T-helper 1 cell treated with Interleukin-12 subunit alpha and Interleukin-12 subunit beta and Interleukin-4 antibody, amounts not matched to agents 30 μg/mL and 1 μg/mL, for 36 hours (primary cell): ENCODE results near the gene SNRNP35.
"Not testable (repeated sequence)": the region's sequence is repeated elsewhere in the genome, so short reads cannot be mapped to it uniquely, and the experiment has no call there.

Experiments
- H3K27ac Mint-ChIP-seq: one replicate; pipeline ENCODE4 v1.8.0; 2021; ENCODE audit warnings: mild to moderate bottlenecking, mixed read lengths
- H3K27me3 Mint-ChIP-seq: one replicate; pipeline ENCODE4 v1.8.0; 2021; ENCODE audit warnings: low read depth, mixed read lengths
- H3K36me3 Mint-ChIP-seq: one replicate; pipeline ENCODE4 v1.8.0; 2021; ENCODE audit warnings: low read depth, mixed read lengths
- H3K4me1 Mint-ChIP-seq: one replicate; pipeline ENCODE4 v1.8.0; 2021; ENCODE audit warnings: low read depth, mixed read lengths
- H3K4me3 Mint-ChIP-seq: one replicate; pipeline ENCODE4 v1.8.0; 2021; ENCODE audit warnings: mild to moderate bottlenecking, moderate library complexity, mixed read lengths
- H3K9me3 Mint-ChIP-seq: one replicate; pipeline ENCODE4 v1.8.0; 2021; ENCODE audit warnings: mixed read lengths

The SNRNP35 gene, protein sequence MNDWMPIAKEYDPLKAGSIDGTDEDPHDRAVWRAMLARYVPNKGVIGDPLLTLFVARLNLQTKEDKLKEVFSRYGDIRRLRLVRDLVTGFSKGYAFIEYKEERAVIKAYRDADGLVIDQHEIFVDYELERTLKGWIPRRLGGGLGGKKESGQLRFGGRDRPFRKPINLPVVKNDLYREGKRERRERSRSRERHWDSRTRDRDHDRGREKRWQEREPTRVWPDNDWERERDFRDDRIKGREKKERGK

DNA sequence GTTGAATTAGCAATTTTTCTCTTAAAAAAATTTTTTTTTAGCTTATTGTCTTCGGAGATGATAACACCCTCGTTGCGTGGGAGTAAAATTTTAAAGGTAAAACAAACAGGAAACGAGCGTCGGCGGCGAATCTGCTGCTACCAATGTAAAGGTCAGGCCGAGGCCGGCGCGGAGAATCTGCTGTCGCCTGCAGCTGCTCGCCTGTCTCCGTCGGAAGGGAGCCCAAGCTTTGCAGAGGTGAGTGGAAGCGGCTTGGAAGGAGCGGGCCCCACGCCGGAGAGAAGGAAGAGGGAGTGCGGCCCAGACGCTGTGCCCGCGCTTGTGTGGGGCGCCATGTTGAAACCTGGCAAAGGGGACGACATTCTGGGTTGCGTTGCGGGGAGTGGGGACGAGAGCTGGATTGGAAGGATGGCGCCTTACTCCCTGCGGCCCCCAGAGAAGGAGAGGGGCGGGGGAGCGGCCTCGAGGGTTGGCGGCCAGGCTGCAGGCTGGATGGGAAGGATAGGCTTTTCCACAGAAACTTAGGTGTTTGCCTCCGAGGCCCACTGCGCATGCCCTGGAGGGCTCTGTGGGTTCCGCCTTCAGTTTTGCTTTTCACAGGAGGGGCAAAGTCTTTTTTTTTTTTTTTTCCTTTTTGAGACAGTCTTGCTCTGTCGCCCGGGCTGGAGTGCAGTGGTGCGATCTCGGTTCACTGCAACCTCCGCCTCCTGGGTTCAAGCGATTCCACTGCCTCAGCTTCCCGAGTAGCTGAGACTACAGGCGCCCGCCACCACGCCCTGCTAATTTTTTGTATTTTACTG is at the start of gene SNRNP35:
SNRNP35 (plus strand) TSS at position 160 of the 800 bp plus-strand sequence. CDS start 7,402 bp downstream, outside the sequence.
- peaks cover 10% of the 10 kb centered on the region for H3K36me3 Mint-ChIP-seq
- no peaks in the 10 kb centered on the region for H3K9me3 Mint-ChIP-seq
- no peaks in the 10 kb centered on the region for H3K27me3 Mint-ChIP-seq
- peaks cover 18% of the 10 kb centered on the region for H3K4me1 Mint-ChIP-seq
- peak within 1 kb of the TSS; percentile 99 for H3K27ac Mint-ChIP-seq
- peak within 1 kb of the TSS; percentile 97 for H3K4me3 Mint-ChIP-seq

DNA sequence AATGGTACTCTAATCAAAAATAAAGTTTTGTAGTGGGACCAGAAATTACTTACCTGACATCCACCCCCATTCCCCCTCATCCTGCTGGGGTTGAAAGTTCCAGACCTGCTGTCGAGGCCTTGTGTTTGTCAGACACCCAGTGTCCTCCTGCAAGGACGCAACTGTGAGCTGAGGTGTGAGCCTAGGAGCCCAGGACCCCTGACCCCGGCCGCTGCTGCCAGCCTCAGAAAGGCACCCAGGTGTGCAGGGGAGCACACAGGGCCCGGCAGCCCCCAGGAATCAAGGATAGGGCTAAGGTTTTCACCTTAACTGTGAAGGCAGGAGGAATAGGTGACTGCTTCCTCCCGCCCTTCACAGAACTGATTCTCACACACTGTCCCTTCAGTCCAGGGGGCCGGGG is 49.3 kb upstream of the SNRNP35 start:
- not testable (repeated sequence) for H3K9me3 Mint-ChIP-seq, H3K27ac Mint-ChIP-seq, H3K4me3 Mint-ChIP-seq, H3K4me1 Mint-ChIP-seq, H3K27me3 Mint-ChIP-seq
- peaks cover 26% of the 10 kb centered on the region for H3K36me3 Mint-ChIP-seq

DNA sequence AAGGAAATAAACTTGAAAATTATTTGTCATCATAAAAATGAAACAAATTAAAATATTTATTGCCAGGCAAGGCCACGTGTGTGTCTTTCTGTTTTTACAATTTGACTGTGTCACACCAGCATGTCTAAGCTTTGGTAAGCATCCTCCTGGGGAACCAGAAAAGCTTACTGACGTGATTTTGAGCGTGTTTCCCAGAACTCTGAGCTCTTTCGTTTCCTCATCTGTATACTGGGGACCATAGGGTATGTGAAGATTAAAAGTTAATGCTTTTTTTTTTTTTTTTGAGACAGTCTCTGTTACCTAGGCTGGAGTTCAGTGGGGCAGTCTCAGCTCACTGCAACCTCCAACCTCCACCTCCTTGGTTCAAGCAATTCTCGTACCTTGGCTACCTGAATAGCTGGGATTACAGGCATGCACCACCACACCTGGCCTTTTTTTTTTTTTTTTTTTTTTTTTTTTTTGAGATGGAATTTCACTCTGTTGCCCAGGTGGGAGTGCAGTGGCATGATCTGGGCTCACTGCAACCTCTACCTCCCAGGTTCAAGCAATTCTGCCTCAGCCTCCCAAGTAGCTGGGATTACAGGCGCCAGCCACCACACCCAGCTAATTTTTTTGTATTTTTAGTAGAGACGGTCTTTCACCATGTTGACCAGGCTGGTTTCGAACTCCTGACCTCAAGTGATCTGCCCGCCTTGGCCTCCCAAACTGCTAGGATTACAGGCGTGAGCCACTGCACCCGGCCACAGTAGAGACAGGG is 48.5 kb upstream of the SNRNP35 start:
- not testable (repeated sequence) for H3K4me3 Mint-ChIP-seq, H3K27ac Mint-ChIP-seq, H3K4me1 Mint-ChIP-seq, H3K9me3 Mint-ChIP-seq, H3K27me3 Mint-ChIP-seq
- peaks cover 20% of the 10 kb centered on the region for H3K36me3 Mint-ChIP-seq

DNA sequence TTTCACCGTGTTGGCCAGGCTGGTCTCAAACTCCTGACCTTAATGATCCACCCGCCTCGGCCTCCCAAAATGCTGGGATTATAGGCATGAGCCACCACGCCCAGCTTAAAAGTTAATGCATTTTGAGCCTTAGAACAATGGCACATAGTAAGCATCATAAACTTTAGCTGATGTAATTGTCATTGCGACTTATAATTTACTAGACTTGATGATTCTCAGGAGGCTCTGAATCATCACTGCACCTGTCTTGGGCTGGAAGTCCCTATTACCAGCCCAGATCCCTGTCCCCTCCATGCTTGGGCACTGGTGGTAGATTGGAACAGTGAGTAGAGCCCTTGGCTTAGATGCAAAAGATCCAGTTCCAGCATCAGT is 47.9 kb upstream of the SNRNP35 start:
- Mint-ChIP-seq H3K36me3 (peaks cover 16% of the 10 kb centered on the region), H3K4me1 (no peaks in the 10 kb centered on the region), H3K9me3 (no peaks in the 10 kb centered on the region), H3K4me3 (no peak overlapping the region), H3K27ac (no peak overlapping the region), H3K27me3 (no peaks in the 10 kb centered on the region)

DNA sequence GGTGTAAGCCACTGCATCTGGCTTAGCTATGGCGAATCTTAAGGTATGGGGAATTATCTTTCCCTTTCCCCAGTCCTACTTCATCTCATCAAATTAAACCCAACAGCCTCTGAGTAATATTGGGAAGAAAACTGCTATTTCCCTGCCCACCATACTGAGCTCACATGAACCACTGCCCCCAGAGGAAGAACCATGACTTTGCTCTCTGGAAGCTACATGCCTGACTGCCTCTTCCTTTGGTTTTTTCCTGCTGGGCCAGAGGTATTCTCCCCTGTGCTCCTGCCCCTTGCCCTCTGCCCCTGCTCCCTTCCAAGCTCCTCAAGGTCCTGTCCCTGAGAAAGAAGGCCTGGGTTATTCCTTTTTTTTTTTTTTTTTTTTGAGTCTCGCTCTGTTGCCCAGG is 36.6 kb upstream of the SNRNP35 start:
- Mint-ChIP-seq H3K4me1 (no peaks in the 10 kb centered on the region), H3K9me3 (no peaks in the 10 kb centered on the region), H3K36me3 (peaks cover 10% of the 10 kb centered on the region), H3K4me3 (no peak overlapping the region), H3K27me3 (no peaks in the 10 kb centered on the region), H3K27ac (no peak overlapping the region)

DNA sequence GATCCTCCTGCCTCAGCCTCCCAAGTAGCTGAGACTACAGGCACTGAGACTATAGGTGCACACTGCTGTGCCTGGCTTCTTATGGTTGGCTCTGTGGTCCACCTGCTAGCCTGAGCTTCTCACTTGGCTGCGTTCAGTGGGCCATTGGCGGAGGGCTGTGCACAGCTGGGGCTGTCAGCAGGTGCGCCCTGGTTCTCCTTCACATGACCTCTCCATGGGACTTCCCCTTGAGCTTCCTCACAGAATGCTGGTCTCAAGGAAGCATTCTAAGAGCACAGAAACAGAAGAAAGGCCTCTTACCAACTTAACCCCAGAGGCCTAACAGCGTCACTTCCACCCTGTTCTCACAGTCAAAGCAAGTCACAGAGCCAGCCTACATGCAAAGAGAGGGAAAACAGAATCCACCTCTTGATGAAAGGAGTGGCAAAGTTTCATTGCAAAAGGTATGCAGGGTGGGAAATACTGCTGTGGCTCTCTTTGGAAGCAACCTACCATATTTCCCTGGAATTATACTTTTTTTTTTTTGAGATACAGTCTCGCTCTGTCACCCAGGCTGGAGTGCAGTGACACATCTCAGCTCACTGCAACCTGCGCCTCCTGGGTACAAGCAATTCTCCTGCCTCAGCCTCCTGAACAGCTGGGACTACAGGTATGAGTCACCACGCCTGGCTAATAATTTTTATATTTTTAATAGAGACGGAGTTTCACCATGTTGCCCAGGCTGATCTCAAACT is 30.7 kb upstream of the SNRNP35 start:
- H3K4me3 Mint-ChIP-seq: no peak overlapping the region
- H3K27ac Mint-ChIP-seq: peak overlapping the region; percentile 73
- peaks cover 28% of the 10 kb centered on the region for H3K36me3 Mint-ChIP-seq
- H3K27me3 Mint-ChIP-seq: no peaks in the 10 kb centered on the region
- peaks cover 18% of the 10 kb centered on the region for H3K4me1 Mint-ChIP-seq
- no peaks in the 10 kb centered on the region for H3K9me3 Mint-ChIP-seq

DNA sequence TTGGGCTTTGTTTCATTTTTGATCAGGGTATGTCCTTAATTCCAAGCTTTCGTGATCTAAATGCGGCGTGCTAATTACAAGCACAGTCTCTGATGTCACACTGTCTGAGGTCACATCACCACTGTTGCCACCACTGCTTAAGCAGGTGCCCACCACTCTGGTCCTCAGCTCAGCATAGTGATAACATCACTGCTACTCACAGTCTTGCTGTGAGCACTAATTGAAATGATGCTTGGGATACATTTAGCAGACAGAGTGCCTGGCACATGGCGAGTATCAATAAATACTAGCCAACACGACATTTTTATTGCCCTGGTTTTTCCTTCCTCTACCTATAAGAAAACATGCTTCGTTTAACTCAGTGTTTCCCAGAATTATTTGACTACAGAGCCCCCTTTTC is 29.3 kb upstream of the SNRNP35 start:
- peaks cover 33% of the 10 kb centered on the region for H3K36me3 Mint-ChIP-seq
- H3K4me1 Mint-ChIP-seq: peaks cover 30% of the 10 kb centered on the region
- no peak overlapping the region for H3K27ac Mint-ChIP-seq
- no peaks in the 10 kb centered on the region for H3K27me3 Mint-ChIP-seq
- H3K4me3 Mint-ChIP-seq: no peak overlapping the region
- no peaks in the 10 kb centered on the region for H3K9me3 Mint-ChIP-seq

DNA sequence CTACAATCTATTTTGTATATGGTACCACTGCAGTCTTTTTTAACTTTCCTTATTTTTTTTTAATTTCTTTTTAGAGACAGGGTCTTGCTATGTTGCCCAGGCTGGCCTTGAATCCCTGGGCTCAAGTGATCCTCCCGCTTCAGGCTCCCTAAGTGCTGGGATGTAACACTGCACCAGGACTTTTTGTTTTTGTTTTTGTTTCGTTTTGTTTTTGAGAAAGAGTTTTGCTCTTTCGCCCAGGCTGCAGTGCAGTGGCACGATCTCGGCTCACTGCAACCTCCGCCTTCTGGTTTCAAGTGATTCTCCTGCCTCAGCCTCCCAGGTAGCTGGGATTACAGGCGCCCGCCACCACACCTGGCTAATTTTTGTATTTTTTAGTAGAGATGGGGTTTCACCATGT is 28.8 kb upstream of the SNRNP35 start:
- not testable (repeated sequence) for H3K27me3 Mint-ChIP-seq, H3K4me3 Mint-ChIP-seq, H3K9me3 Mint-ChIP-seq, H3K27ac Mint-ChIP-seq
- H3K4me1 Mint-ChIP-seq: peaks cover 34% of the 10 kb centered on the region
- H3K36me3 Mint-ChIP-seq: peaks cover 30% of the 10 kb centered on the region

DNA sequence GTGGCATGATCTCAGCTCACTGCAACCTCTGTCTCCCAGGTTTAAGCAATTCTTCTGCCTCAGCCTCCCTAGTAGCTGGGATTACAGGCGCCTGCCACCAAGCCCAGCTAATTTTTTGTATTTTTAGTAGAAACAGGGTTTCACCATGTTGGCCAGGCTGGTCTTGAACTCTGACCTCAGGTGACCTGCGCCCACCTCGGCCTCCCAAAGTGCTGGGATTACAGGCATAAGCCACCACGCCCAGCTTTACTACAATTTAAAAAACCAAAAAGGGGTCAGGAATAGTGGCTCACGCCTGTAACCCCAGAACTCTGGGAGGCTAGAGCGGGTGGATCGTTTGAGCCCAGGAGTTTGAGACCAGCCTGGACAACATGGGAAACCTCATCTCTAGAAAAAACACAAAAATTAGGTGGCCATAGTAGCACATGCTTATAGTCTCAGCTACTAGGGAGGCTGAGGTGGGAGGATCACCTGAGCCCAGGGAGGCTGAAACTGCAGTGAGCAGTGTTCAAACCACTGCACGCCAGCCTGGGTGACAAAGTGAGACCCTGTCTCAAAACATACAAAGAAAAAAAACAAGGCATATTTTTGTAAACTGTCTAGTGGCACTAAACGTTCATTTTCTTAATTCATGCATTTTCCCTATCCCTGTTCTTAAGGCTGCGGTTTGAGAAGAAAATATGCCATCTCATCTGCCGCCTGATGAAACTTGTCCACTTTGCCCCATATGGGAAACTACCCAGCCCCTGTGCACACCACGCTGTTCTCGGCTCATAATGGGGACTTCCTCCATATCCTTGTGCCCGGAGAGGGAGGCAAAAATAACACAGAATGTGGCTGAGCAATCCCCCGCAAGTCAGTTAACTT is 25.8 kb upstream of the SNRNP35 start:
- not testable (repeated sequence) for H3K9me3 Mint-ChIP-seq, H3K27me3 Mint-ChIP-seq
- peaks cover 25% of the 10 kb centered on the region for H3K36me3 Mint-ChIP-seq
- peak overlapping the region; percentile 84 for H3K4me3 Mint-ChIP-seq
- peaks cover 44% of the 10 kb centered on the region for H3K4me1 Mint-ChIP-seq
- H3K27ac Mint-ChIP-seq: peak overlapping the region; percentile 87

DNA sequence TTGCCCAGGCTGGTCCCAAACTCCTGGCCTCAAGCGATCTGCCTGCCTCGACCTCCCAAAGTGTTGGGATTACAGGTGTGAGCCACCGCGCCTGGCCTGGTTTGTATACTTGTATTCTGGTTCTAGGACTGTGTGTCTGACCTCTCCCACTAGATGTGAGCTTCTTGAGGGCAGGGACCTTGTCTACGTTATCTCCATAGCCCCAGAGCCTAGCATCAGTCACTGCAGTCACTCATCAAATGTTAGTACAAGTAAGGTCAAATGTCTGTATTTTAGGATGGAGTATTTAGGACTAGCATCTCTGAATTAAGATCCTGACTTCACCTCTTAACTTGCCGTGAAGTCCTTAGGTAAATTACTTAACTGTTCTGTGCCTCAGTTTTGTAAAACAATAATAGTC is 24.3 kb upstream of the SNRNP35 start:
- H3K4me1 Mint-ChIP-seq: peaks cover 41% of the 10 kb centered on the region
- H3K9me3 Mint-ChIP-seq: no peaks in the 10 kb centered on the region
- H3K27ac Mint-ChIP-seq: peak overlapping the region; percentile 57
- H3K36me3 Mint-ChIP-seq: peaks cover 22% of the 10 kb centered on the region
- H3K27me3 Mint-ChIP-seq: no peaks in the 10 kb centered on the region
- H3K4me3 Mint-ChIP-seq: peak overlapping the region; percentile 84

DNA sequence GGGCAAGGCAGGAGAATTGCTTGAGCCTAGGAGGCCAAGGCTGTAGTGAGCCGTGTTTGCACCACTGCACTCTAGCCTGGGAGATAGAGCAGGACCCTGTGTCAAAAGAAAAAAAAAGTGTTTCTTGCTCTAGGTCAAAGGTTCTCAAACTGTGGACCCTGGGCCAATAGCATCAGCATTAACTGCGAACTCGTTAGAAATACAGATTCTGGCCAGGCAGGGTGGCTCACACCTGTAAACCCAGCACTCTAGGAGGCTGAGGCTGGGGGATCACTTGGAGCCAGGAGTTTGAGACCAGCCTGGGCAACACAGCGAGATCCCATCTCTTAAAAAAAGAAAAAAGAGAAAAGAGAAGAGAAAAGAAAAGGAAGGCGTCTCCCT is 22.3 kb upstream of the SNRNP35 start:
- Mint-ChIP-seq H3K27ac (peak overlapping the region; percentile 96), H3K4me1 (peaks cover 36% of the 10 kb centered on the region), H3K27me3 (no peaks in the 10 kb centered on the region), H3K36me3 (peaks cover 14% of the 10 kb centered on the region), H3K9me3 (no peaks in the 10 kb centered on the region), H3K4me3 (peak overlapping the region; percentile 99)

DNA sequence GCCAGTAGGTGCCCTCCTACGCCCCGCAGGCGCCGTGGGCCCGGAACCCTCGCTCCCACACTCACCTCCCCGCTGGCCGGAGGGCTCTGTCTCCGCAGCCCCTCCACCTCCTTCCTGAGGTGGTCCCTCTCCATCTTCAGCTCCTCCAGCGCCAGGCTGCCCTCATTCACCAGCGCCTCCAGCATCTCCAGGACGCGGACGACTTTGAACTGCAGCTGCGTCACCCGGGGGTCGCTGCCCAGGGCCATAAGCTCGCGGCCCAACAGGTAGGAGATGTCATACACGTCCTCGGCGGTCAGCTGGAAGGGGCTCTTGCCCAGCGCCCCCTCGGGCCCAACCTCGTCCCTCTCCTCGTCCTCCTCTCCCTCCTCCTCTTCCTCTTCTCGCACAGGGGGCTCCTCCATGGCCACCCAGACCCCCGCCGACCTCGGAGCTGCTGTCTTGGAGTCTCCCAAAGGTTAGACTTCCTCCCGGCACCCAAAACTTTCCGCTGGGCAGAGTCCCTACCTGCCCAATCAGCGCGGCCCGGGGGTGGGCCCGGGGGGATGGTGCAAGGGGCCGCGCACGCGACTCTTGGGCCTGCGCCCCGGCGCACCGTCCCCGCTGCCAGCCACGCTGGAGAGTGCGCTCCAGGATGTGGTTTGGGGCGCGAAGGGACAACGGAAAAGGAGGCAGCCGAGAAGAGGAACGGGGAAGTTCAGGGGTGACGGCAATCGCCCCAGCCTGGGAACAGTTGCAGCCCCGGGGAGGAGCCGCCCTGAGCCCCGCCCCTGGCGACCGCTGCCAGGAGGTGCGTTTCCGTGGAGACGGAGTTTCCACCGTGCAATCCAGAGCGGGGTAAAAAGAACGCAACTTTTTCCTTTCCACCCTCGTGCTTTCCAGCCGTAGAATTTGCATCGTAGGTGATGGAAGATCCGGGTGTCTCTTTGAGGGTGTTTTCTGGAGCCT is 21.6 kb upstream of the SNRNP35 start, which contains the start of gene RILPL2:
RILPL2 (minus strand) TSS at position 668 of the 948 bp plus-strand sequence; CDS start at position 404, 264 bp downstream.
- peak within 1 kb of the TSS; percentile 99 for H3K4me3 Mint-ChIP-seq
- H3K4me1 Mint-ChIP-seq: peaks cover 31% of the 10 kb centered on the region
- no peaks in the 10 kb centered on the region for H3K27me3 Mint-ChIP-seq
- peak within 1 kb of the TSS; percentile 96 for H3K27ac Mint-ChIP-seq
- peaks cover 9% of the 10 kb centered on the region for H3K36me3 Mint-ChIP-seq
- no peaks in the 10 kb centered on the region for H3K9me3 Mint-ChIP-seq
